Ovary (tissue), 3 donors: ENCODE data around the gene NR4A2.

Experiments used
- EP300 ChIP-seq: sonication (generic); formaldehyde crosslinking; IDR thresholded peaks from one replicate; pipeline ENCODE4 v1.6.1; 2017; ENCODE audit warnings: antibody characterized with exemption
- POLR2A ChIP-seq: fragments of 450-650 bp; IDR thresholded peaks from one replicate; pipeline ENCODE4 v1.6.1; 2017; ENCODE audit warnings: antibody characterized with exemption, mild to moderate bottlenecking, moderate library complexity
- TF ChIP-seq, protein P1 (sequence below), 3 donors: fragments of 450-650 bp in 2 of 3; fragments of 200-600 bp in 1 of 3; IDR thresholded peaks; one replicate each; pipeline versions ENCODE4 v1.5.1 to v1.8.0; 2016 to 2022; ENCODE audit warnings: antibody characterized with exemption in 3 of 3, mild to moderate bottlenecking in 1 of 3
- donor health status: DM: no; HTN: no; CAD: no.

DNA sequence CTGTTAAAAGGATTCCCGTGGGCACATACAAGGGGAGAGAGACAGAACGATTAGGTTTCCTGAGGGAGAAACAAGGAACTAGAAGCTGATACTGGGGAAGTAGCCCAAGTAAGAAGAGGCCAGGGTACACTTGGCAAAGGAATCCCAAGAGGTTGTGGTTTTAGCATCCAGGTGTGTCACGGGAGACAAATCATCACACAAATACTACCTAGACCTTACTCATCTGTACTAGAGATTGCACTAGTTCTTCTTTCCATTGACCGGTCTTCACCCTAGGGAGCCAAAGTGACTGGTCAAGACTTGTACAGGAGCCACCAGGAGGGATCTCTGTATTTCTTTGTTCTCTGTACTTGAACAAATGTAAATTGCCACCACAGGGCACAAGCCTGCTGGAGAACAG is 14.2 kb upstream of the NR4A2 start:
- TF ChIP-seq, protein P1, sequence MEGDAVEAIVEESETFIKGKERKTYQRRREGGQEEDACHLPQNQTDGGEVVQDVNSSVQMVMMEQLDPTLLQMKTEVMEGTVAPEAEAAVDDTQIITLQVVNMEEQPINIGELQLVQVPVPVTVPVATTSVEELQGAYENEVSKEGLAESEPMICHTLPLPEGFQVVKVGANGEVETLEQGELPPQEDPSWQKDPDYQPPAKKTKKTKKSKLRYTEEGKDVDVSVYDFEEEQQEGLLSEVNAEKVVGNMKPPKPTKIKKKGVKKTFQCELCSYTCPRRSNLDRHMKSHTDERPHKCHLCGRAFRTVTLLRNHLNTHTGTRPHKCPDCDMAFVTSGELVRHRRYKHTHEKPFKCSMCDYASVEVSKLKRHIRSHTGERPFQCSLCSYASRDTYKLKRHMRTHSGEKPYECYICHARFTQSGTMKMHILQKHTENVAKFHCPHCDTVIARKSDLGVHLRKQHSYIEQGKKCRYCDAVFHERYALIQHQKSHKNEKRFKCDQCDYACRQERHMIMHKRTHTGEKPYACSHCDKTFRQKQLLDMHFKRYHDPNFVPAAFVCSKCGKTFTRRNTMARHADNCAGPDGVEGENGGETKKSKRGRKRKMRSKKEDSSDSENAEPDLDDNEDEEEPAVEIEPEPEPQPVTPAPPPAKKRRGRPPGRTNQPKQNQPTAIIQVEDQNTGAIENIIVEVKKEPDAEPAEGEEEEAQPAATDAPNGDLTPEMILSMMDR (IDR thresholded peaks at IDR 0.05) = no peak
- TF ChIP-seq POLR2A (no peak), EP300 (no peak)
